GM23248 (cell line): ENCODE data around the gene ALKBH1. TPM values are rescaled to one million over a fixed set of nuclear protein-coding genes. Genes with fewer than 3 reads are reported as not detected.

Experiments used
- DNase-seq: peaks from one replicate; pipeline ENCODE4 v3.0.0-alpha.2; 2015
- H2AFZ ChIP-seq: fragments of 200-600 bp; sonication (generic); 2 replicates; pipeline ENCODE4 v1.6.1; 2016; ENCODE audit warnings: antibody characterized with exemption
- H3F3A ChIP-seq: fragments of 200-600 bp; sonication (generic); 2 replicates; pipeline ENCODE4 v1.6.1; 2016; ENCODE audit warnings: mild to moderate bottlenecking, antibody characterized with exemption, mixed run types; ENCODE audit not compliant: insufficient read depth
- H3K27ac ChIP-seq: fragments of 200-600 bp; sonication (generic); 2 replicates; pipeline ENCODE4 v1.5.1; 2016; ENCODE audit warnings: mild to moderate bottlenecking
- H3K27me3 ChIP-seq: fragments of 200-600 bp; sonication (generic); replicated peaks from 2 replicates; pipeline ENCODE4 v1.6.1; 2016; ENCODE audit warnings: mild to moderate bottlenecking; ENCODE audit not compliant: insufficient read depth
- H3K36me3 ChIP-seq: fragments of 200-600 bp; sonication (generic); 2 replicates; pipeline ENCODE4 v1.6.1; 2016; ENCODE audit warnings: low read depth, mild to moderate bottlenecking
- H3K4me1 ChIP-seq: fragments of 200-600 bp; sonication (generic); 2 replicates; pipeline ENCODE4 v1.6.1; 2016; ENCODE audit warnings: mild to moderate bottlenecking; ENCODE audit not compliant: insufficient read depth
- H3K4me2 ChIP-seq: fragments of 200-600 bp; sonication (generic); one replicate; pipeline ENCODE4 v1.6.1; 2016; ENCODE audit warnings: mild to moderate bottlenecking; ENCODE audit not compliant: unreplicated experiment
- H3K4me3 ChIP-seq: fragments of 200-600 bp; sonication (generic); 2 replicates; pipeline ENCODE4 v1.5.1; 2016; ENCODE audit warnings: mild to moderate bottlenecking
- H3K79me2 ChIP-seq: fragments of 200-600 bp; sonication (generic); 2 replicates; pipeline ENCODE4 v1.6.1; 2016; ENCODE audit warnings: mild to moderate bottlenecking; ENCODE audit not compliant: insufficient read depth
- H3K9ac ChIP-seq: fragments of 200-600 bp; sonication (generic); 2 replicates; pipeline ENCODE4 v1.6.1; 2016; ENCODE audit warnings: mild to moderate bottlenecking
- H3K9me2 ChIP-seq: fragments of 200-600 bp; sonication (generic); 2 replicates; pipeline ENCODE4 v1.6.1; 2016; ENCODE audit warnings: mixed run types, mild to moderate bottlenecking, moderate library complexity; ENCODE audit not compliant: insufficient read depth
- H3K9me3 ChIP-seq: fragments of 200-600 bp; sonication (generic); one replicate; pipeline ENCODE4 v1.6.1; 2017; ENCODE audit warnings: low read depth
- H4K20me1 ChIP-seq: fragments of 200-600 bp; sonication (generic); 2 replicates; pipeline ENCODE4 v1.6.0; 2016; ENCODE audit not compliant: insufficient read depth
- EZH2 ChIP-seq: fragments of 200-600 bp; sonication (generic); IDR thresholded peaks from 2 replicates; pipeline ENCODE4 v1.6.1; 2018; ENCODE audit warnings: antibody characterized with exemption, mild to moderate bottlenecking; ENCODE audit not compliant: insufficient read depth, poor library complexity, severe bottlenecking
- EZH2phosphoT487 ChIP-seq: fragments of 200-600 bp; sonication (generic); IDR thresholded peaks from 2 replicates; pipeline ENCODE4 v1.6.1; 2018; ENCODE audit warnings: antibody characterized with exemption, moderate library complexity, mild to moderate bottlenecking, low read depth; ENCODE audit not compliant: insufficient read depth
- WGBS, 2 experiments: methylation state at CpG; one replicate each; pipeline ENCODE4 v1.1.6; 2015 to 2017; ENCODE audit warnings: low lambda C conversion rate in 2 of 2, low coverage in 1 of 2; ENCODE audit errors: missing lambda C conversion rate in 2 of 2; 5-methylcytosine and 5-hydroxymethylcytosine counted together
- in situ Hi-C: fragments of 300-500 bp; cut with MboI; formaldehyde crosslinking; loops from 2 replicates; pipeline ENCODE4 v1.15.0; 2020
- polyA plus RNA-seq: library from polyadenylated mRNA; unstranded; fragments of >200 nt; fragmentation: Nextera tagmentation; extraction: Ambion mirVana; gene quantifications from 2 replicates; pipeline ENCODE4 v1.2.1, GENCODE V29; 2016
- total RNA-seq: library from RNA; depleted of rRNA; stranded (reverse); fragments of >200 nt; shearing (Covaris generic); gene quantifications from 2 replicates; pipeline ENCODE4 v1.2.3, GENCODE V29; 2014

Gene ALKBH1
- total and polyA plus RNA-seq, 2 experiments from 2014 or later, result 10.2 to 13.4 TPM

- TF ChIP-seq EZH2phosphoT487, result no peak
- TF ChIP-seq EZH2, result no peak
- 42 to 49% methylated on average over 2 of the region's 2 CpGs for WGBS, 2 experiments
- Histone ChIP-seq H3K9me2 (no peaks in the 10 kb centered on the region), H3K27ac (no peak overlapping the region), H2AFZ (no peak overlapping the region), H3K36me3 (no peaks in the 10 kb centered on the region), H3F3A (no peaks in the 10 kb centered on the region), H3K79me2 (no peaks in the 10 kb centered on the region), H3K4me2 (no peak overlapping the region), H3K4me1 (peaks cover 3% of the 10 kb centered on the region; the same call in 1 of the 2 replicates), H3K27me3 (no peaks in the 10 kb centered on the region), H3K9ac (no peak overlapping the region), H3K9me3 (no peaks in the 10 kb centered on the region), H3K4me3 (no peak overlapping the region), H4K20me1 (no peaks in the 10 kb centered on the region)
- no peak for DNase-seq
- in situ Hi-C loops, result no loop called here
Observed at GRCh38 chr14:77648520-77649200, 59.2 kb downstream of the ALKBH1 start.

GRCh38 chr14:77647853-77648252, 60.0 kb downstream of the ALKBH1 start:
- Histone ChIP-seq H3K4me1 (peaks cover 3% of the 10 kb centered on the region; the same call in 1 of the 2 replicates), H3K9ac (no peak overlapping the region), H3K4me2 (no peak overlapping the region), H3K27me3 (no peaks in the 10 kb centered on the region), H3F3A (no peaks in the 10 kb centered on the region), H3K9me2 (no peaks in the 10 kb centered on the region), H3K36me3 (no peaks in the 10 kb centered on the region), H4K20me1 (no peaks in the 10 kb centered on the region), H3K4me3 (no peak overlapping the region), H2AFZ (no peak overlapping the region), H3K79me2 (no peaks in the 10 kb centered on the region), H3K27ac (no peak overlapping the region), H3K9me3 (no peaks in the 10 kb centered on the region)
- no peak for DNase-seq
- in situ Hi-C loops, result no loop called here
- no peak for TF ChIP-seq EZH2
- no peak for TF ChIP-seq EZH2phosphoT487
- WGBS, 2 experiments, result 79 to 89% methylated on average over 2 of the region's 2 CpGs

- no peak overlapping the region for H3K27ac ChIP-seq
- H3F3A ChIP-seq, result no peaks in the 10 kb centered on the region
- in situ Hi-C loops, result no loop called here
- no peak for DNase-seq
- H3K9ac ChIP-seq, result no peak overlapping the region
- no peak overlapping the region for H2AFZ ChIP-seq
- H3K9me3 ChIP-seq, result no peaks in the 10 kb centered on the region
- H3K27me3 ChIP-seq, result no peaks in the 10 kb centered on the region
- WGBS, 2 experiments, result 79 to 91% methylated on average over 4 of the region's 4 CpGs
- no peaks in the 10 kb centered on the region for H3K36me3 ChIP-seq
- H3K4me1 ChIP-seq, result peaks cover 3% of the 10 kb centered on the region; the same call in 1 of the 2 replicates
- H3K79me2 ChIP-seq, result no peaks in the 10 kb centered on the region
- no peak for TF ChIP-seq EZH2phosphoT487
- no peak for TF ChIP-seq EZH2
- no peaks in the 10 kb centered on the region for H4K20me1 ChIP-seq
- no peaks in the 10 kb centered on the region for H3K9me2 ChIP-seq
- no peak overlapping the region for H3K4me2 ChIP-seq
- no peak overlapping the region for H3K4me3 ChIP-seq
Observed at GRCh38 chr14:77646907-77647306, 60.9 kb downstream of the ALKBH1 start.

DNA sequence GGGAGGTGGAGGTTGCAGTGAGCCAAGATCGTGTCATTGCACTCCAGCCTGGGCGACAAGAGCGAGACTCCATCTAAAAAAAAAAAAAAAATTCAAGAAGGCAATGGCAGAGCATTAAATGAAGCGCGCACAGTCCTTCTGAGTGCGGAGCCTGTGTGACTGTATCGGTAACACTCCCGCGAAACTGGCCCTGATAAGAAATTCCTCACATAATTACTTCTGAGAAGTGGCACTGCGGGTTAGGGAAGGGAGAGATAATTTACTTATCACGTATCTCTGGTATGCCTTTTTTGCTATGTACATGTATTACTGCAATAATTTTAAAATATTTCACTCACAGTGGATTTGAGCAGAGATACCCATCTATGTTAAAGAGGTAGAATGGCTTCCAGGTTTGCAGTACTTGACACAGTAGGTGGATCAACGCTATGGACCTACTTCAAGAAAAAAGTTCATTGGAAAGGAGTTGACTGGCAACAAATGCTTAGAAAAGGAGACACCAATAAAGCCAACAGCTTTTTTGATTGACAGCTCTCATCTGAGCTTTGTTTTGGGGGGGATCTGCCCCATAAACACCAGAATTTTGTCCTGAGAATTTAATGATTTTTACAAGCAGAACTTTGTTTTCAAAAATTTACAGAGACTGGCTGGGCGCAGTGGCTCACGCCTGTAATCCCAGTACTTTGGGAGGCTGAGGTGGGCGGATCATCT, 62.1 kb downstream of the ALKBH1 start:
- peaks cover 12% of the 10 kb centered on the region for H3K4me1 ChIP-seq
- H2AFZ ChIP-seq, result no peak overlapping the region; the same call in 1 of the 2 replicates
- no peak overlapping the region for H3K9ac ChIP-seq
- 87 to 90% methylated on average over 15 of the region's 15 CpGs for WGBS, 2 experiments
- H3K9me3 ChIP-seq, result no peaks in the 10 kb centered on the region
- no peaks in the 10 kb centered on the region for H3K79me2 ChIP-seq
- H3K27ac ChIP-seq, result no peak overlapping the region
- H3K9me2 ChIP-seq, result no peaks in the 10 kb centered on the region
- H3K36me3 ChIP-seq, result no peaks in the 10 kb centered on the region
- in situ Hi-C loops, result no loop called here
- H3F3A ChIP-seq, result no peaks in the 10 kb centered on the region
- no peak overlapping the region for H3K4me3 ChIP-seq
- H4K20me1 ChIP-seq, result no peaks in the 10 kb centered on the region
- H3K27me3 ChIP-seq, result no peaks in the 10 kb centered on the region
- TF ChIP-seq EZH2phosphoT487, result no peak
- TF ChIP-seq EZH2, result no peak
- DNase-seq, result no peak
- no peak overlapping the region for H3K4me2 ChIP-seq
